SK-N-MC (cell line): ENCODE data around the gene TLK1.

Source experiments
- EZH2 ChIP-seq: fragments of 200-600 bp; sonication (generic); IDR thresholded peaks from one replicate; pipeline ENCODE4 v1.6.1; 2017; ENCODE audit warnings: antibody characterized with exemption
- POLR2AphosphoS5 ChIP-seq: IDR thresholded peaks from 2 replicates; pipeline ENCODE4 v1.6.1; 2012; ENCODE audit warnings: mild to moderate bottlenecking, low read depth, low read length, borderline replicate concordance

- TF ChIP-seq POLR2AphosphoS5 = no peak
- no peak for TF ChIP-seq EZH2
Observed at GRCh38 chr2:171109020-171109419, 51.7 kb downstream of the TLK1 start.
